22Rv1 (cell line): ENCODE data around the gene ELN.
"Not testable (repeated sequence)": the region's sequence is repeated elsewhere in the genome, so short reads cannot be mapped to it uniquely, and the experiment has no call there.

Experiments used
- ZFX ChIP-seq: fragments of 450-650 bp; IDR thresholded peaks from 2 replicates; pipeline ENCODE4 v1.6.1; 2017; ENCODE audit warnings: antibody characterized with exemption, borderline replicate concordance
- TF ChIP-seq, protein P1 (sequence below): fragments of 450-650 bp; IDR thresholded peaks from 2 replicates; pipeline ENCODE4 v1.5.1; 2017; ENCODE audit warnings: mild to moderate bottlenecking

DNA sequence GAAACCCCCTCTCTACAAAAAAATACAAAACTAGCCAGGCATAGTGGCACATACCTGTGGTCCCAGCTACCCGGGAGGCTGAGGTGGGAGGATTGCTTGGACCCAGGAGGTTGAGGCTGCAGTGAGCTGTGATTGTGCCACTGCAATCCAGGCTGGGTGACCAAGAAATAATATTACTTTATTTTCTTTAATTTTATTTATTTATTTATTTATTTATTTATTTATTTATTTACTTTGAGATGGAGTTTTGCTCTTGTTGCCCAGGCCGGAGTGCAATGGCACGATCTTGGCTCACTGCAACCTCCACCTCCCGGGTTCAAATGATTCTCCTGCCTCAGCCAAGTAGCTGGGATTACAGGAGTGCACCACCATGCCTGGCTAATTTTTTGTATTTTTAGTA is 16.6 kb upstream of the ELN start:
- TF ChIP-seq, protein P1, sequence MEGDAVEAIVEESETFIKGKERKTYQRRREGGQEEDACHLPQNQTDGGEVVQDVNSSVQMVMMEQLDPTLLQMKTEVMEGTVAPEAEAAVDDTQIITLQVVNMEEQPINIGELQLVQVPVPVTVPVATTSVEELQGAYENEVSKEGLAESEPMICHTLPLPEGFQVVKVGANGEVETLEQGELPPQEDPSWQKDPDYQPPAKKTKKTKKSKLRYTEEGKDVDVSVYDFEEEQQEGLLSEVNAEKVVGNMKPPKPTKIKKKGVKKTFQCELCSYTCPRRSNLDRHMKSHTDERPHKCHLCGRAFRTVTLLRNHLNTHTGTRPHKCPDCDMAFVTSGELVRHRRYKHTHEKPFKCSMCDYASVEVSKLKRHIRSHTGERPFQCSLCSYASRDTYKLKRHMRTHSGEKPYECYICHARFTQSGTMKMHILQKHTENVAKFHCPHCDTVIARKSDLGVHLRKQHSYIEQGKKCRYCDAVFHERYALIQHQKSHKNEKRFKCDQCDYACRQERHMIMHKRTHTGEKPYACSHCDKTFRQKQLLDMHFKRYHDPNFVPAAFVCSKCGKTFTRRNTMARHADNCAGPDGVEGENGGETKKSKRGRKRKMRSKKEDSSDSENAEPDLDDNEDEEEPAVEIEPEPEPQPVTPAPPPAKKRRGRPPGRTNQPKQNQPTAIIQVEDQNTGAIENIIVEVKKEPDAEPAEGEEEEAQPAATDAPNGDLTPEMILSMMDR = not testable (repeated sequence)
- not testable (repeated sequence) for TF ChIP-seq ZFX
